ENCODE measurements around the gene L3MBTL4.
A peak's percentile ranks its signal among the peaks of the same experiment; 100 is the strongest.

The L3MBTL4 gene

DNA sequence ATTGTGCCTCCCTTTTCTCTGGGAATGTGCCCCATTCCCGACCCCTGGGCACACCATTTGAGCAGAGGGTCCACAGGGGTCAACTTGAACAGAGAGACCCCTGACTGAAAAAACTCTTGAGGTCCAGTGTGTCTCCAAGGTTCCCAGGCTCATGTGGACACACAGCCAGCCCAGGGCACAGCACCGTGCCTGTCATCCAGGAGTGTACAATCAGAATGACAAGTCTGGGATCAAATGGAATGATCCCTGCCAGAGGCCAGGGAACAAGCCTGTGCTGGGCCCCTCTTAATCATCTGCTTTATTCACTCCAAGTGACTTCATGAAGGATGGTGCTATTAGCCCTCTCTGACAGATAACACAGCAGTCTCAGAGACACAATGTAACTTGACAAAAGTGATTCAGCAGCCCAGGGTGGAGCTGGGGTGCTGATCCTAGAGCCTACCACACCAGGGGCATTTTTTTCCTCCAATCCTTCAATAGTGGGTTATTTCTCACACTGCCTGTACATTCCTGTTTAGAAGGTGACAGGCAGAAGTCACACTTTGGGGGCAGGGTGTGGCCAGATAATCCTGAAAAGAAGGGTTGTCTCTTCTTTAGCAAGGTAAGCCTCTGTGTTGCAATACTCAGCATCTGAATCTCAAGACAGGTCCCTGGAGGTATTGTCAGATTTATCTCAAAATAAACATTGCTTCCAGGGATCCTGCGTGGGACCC, 435.4 kb downstream of the L3MBTL4 start:
- DNase-seq, result no peak

DNA sequence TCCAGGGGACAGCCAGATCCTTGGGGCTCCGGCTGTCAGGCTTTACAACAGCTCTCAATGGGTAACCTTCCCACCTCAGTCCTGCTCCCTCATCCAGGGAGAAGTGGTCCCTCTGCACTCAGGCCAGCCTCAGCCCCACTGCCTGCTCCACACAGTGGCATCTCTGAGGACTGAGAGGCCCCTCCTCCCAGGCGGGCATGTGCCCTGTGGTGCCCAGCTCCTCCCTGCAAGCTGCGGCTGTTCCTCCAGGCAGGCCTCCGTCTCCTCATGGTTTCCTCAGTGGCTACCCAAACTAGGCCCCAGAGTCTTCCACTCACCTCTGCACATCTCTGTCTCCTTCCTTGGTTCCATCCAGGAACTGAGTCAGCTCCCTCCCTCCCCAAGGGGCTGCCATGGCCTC, 437.7 kb downstream of the L3MBTL4 start:
- DNase-seq, result no peak

DNA sequence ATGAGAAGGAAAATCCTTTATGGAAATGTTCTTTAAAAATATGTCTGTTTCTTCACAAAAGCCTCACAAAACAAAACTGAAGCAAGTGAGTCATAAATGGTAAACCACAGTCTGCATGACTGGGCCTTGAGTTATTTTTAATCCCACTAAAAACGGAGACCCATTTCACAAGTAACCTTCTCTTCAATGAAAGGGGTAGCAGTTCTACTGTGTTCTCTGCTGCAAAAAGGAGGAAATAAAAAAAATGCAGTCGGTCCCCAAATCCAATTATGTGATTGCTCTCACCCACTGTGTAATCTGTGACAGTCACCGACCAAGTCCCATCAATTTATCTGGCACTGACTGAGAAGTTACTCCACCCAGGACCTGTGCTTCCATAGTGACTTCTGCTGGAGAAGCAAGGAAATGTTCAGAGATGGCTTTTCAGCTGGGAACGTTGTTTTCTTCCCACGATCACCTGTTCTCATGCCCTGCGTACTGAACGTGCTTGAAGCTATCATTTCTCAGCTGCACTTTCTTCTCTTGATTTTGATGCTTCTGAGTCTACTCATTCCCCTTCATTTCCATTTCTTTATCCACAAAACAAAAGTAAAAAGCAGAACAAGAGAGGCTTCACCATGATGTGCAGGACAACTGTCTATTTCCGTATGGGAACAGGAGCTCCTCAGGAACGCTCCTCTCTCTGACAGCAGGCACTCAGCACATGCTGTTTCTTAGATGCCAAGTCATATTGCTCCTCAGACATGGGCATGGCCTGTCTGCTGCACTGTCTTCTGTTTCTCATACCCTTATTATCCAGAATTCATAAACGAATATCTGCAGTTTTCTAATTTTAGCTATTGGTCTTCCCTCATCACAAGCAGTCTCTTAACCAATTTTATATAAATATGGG, 439.4 kb downstream of the L3MBTL4 start:
- DNase-seq, result no peak

DNA sequence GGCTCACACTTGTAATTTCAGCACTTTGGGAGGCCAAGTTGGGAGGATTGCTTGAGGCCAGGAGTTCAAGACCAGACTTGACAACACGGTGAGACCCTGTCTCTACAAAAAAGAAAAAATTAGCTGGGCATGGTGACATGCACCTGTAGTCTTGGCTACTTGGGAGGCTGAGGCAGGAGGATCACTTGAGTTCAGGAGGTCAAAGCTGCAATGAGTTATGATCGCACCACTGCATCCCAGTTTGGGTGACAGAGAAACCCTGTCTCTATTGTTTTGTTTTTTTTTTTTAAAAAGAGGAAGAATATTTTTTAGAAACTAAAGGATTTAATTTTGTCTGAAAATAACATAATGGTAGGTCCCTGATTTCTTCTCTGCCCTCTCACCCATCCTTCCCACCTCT, 440.0 kb downstream of the L3MBTL4 start:
- no peak for DNase-seq

DNA sequence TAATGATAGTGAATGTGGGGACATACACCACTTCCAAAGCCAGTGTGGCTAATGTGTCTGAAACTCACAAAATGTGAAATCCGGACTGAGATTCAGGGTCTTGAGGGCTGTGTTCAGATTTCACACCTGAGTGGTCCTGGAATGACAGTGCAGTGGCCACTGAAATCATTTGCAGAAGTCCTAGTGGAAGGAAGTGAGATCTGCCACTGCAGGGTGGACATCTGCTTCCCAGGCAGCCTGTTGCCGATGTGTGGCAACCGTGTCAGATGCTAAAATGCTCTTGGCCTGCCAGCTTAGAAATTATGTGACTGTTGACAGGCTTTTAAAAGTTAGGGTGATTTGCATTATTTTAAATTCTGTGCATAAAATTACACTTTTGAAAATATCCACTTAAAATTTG, 441.6 kb downstream of the L3MBTL4 start:
- DNase-seq, result no peak

DNA sequence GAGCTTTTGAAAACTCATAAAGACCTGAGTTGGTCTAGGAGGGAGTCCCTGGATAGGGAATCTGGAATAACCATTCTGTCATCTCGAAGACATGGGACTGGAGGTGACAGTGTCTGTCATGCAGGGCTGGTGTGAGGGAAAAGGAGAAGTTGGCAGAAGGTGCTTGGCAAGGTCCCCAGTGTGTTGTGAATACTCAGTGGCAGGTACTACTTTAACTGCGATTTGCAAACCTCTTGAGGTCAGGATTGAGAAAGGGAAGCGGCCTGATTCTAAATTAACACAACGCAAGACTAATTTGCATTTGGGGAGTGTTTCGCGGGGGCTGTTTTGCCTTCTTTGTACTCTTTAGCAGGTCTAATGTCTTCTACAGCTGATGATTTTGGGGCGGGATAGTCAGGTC, 442.4 kb downstream of the L3MBTL4 start:
- no peak for DNase-seq

DNA sequence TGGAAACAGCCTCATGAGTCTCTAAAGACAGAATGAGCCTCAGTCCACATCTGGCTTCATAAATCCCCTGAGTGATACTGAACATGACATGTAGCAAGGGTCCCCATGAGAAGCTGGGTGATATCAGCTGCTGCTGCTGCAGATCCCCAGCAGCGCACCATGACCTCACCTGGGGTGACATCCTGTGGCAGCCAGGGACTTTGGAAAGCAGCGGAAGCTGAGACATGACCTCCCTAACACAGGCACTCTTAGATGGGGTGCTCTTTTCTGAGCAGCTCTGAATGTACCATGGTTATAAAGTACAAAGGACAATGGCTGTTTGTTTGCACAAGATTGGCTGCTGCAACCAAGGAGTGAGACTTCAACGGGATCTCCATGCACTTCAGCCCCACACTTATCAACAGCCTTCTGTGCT, 444.7 kb downstream of the L3MBTL4 start:
- DNase-seq, result peak; percentile 81

DNA sequence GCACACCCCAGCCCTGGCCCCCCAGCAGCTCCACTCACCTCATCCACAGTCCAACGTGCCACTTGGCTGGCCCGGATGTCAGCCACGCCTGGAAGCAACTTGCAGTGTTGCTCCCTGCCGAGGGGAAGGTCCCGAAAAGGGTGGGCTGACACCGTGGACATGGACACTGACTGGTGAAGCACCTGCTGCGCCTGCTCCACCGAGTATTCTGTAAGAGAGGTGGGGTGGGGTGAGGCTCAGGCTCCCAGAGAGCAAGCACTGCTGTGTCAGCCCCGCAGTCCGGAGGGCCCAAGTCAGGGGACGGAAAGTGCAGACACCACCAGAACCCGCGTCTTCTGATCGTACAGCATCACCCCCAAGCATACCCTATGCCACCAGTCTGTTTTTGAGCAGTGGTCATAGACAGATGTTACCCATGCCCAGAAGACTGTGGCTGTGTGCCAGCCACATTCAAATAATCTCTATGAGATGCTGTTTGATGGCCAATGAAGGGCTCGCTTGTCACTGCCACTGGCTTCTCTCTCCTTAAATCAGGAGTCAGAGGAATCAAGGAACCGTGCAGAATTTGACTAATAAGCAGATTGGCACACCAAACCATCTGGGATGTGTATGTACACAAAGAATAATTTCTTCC, 445.2 kb downstream of the L3MBTL4 start:
- DNase-seq, result no peak

DNA sequence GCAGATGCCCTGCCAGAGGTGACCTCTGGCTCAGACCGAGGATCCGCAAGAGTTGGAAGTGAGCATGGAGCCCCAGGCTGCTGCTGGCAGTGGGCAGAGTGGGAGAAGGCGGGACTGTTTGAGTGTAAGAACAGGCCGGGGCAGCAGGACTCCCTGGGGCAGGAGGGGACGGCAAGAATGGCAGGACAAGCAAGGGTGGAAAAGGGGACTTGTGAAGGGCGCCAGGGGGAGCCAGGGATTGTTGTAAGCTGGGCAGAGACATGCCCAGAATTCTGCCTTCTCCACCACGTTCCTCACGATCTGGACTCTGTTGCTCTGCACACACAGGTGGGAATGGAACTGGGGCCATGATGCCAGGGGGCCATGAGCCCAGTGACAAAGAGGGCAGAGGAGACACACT, 447.0 kb downstream of the L3MBTL4 start:
- no peak for DNase-seq

DNA sequence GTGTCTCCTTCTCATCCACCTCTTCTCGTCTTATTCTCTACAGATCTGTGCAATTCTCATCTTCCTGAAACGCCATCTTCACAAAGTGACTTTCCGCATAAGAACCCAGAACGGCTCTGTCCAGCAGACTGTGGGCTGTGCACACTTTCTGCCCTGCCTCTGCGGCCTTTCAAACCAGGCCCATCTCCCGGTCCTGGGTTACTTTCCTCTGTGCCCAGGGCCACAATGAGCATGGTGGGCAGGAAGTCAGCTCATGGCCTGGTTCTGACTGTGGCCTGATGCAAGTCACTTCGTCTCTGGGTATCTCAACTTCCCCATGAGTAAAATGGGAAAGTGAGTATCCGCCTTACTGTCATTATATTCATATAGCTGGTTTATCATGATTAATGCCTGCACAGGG, 447.7 kb downstream of the L3MBTL4 start:
- no peak for DNase-seq

DNA sequence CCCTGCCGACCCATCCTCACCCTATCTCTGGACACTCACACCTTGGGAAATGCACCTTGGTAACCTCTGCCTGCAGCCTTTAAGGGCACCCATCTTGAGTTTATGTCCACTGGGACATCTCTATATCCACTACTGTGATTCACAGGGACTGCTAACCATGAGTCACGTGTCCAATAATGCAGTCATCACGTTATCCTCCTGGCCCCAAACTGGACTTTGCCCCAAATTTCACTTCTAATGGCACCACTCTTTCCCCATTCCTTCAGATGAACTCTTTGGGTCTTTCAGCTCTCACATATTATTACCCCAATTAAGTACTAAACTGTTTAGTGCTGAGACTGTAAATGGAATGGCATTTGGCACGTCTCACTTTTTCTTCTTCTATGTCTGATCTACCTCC, 448.2 kb downstream of the L3MBTL4 start:
- DNase-seq, result no peak

DNA sequence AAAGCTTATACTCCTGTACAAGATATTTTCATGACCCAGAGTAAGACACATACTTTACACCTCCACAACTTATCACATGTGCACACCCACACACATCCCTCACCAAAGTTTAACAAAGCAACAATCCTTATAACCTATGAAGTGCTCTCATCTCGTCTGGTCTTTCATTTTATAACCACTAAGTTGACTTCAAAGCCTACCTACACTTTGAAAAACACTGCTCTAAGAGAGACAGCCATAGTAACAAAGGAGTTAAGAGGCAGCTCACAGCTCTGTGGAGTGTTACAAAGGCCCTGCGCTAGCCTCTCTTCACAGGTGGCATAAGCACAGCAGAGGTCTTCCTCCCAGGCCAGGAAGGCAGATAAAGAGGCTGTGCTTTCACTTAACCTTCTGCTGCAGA, 449.7 kb downstream of the L3MBTL4 start:
- DNase-seq, result peak; percentile 43

DNA sequence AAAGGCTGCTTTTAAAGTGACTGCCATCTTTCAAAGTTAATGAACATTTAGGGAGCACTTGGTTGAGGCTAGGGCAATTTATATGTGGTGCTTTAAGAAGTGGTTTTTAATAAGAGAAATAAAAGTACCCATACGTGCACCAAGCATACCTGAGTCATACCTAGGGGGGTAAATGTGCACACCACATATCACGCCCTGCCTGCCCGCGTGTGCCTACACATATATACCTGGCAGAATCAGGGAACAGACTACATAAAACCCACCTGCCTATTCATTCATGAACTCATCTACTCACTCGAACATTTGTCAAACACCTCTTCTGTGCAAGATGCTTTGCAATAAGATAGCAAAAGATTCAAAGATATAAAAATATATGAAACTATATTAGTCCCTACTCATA, 450.1 kb downstream of the L3MBTL4 start:
- no peak for DNase-seq

DNA sequence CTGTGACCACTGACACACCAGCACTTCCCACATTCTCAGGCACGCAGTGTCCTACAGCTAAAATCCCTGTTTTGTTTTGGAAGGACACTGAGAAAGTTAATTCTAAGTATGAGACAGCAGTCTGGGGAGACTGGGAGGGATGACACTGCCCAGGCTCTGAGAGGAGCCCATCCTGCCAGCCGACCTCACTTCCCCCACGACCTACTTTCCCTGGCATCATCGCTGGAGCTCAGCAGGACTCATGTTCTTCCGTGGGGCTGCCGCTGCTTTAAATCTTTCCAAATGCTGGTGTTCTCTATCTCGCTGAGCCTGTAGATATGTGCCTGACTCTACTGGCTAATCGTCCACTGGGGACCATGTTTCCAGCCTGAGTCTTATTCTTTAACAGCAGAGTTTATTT, 450.6 kb downstream of the L3MBTL4 start:
- no peak for DNase-seq

DNA sequence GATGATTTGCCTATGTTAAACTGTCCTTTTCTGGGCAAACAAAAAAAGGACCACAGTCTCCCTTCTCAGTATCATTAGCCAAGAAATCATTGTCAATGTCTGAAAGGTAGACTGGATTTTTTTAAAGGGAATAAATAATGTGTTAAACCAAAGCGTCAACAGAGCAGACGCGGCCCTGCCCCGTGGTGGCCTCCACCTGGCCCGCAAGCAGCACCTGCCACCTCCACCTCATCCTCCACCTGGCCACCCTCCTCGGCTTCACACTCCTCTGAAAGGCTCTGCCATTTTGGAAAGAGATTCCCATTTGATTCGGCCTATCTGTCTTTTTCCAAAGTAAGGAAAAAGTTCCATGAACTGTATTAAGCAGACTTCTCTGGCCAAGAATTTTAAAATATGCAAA, 451.4 kb downstream of the L3MBTL4 start:
- no peak for DNase-seq

DNA sequence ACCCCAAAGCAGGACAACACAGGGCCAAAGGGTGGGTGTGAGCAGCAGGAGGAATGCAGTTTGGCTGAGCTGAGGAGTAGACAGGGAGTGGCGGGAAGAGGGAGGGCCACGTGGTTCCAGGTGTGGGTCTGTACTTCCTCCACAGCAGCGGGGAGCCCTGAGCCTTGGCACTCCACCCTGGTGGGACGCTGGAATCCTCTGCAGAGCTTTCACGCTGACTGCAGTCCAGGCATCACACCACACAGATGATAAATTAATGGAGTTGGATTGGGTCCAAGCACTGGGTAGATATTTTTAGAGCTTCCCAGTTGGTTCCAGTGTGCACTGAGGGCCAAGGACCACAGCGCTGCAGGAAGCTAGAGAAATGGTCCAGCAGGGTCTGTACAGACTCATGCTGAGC, 452.3 kb downstream of the L3MBTL4 start:
- DNase-seq, result peak; percentile 94

DNA sequence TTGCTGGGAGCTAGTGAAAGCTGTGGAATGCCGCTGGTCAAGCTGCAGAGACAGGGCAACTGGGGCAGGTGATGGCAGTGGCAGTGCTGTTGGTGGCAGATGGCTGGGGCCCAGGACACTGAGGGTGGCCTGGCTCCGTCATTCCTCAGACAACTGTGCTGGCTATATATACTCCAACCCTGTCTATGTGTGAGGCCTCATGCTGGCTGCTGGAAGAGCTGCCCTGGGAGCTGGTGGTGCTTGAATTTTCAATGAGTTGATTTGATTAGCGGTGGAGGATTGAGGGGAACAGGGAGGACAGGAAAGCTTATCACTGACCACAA, 452.9 kb downstream of the L3MBTL4 start:
- DNase-seq, result no peak

DNA sequence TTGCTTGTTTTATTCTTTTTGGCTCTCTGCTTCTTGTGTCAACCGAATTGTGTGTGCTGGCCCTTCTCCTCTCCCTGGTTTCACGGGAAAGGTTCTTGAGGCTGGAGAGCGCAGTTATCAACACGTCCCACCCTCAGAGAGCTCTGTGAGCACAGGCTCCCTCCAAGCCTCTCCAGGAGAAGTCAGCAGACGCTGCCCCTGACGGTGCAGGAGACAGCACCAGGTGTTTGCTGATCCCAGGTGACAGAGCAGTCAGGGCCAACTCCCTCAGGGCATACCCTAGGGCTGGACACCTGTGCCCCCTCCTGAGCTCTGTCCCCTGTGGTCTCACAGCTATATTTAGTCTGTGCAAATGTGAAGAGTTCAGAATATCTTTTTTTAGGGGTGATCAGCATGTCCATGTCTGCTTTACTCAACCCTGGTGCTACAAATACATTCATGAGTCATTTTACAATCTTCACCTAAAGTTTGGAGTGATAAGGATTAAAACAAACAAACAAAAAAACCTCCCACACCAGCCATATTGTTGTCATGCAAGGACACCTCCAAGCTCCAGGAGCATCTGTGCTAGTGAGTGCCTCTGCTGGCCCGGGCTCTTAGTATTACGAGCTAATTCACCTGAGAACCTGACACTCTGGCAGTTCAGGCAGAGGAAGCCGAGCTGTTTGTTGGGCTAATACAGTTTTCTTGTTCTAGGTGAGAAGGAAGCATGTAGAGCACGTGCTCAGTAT, 453.4 kb downstream of the L3MBTL4 start:
- DNase-seq, result peak; percentile 69

DNA sequence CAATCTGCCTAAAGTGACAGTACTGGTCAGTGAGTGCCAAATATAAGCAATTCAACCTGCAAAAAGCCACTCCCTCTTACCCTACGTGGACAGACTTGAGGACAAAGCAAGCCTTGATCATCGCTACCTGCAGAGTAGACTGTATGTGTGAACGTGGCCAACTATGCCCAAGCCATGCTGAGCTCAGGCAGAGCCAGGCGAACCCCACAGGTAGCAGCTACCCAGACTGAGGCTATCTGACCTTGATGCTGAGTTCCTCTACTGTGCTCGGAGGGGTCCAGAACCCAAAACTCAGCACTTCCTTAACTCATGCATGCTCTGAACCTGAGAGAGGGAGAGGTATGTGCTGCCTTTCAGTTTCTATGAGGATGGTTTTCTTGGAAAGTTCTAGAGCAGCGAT, 455.9 kb downstream of the L3MBTL4 start:
- DNase-seq, result no peak

DNA sequence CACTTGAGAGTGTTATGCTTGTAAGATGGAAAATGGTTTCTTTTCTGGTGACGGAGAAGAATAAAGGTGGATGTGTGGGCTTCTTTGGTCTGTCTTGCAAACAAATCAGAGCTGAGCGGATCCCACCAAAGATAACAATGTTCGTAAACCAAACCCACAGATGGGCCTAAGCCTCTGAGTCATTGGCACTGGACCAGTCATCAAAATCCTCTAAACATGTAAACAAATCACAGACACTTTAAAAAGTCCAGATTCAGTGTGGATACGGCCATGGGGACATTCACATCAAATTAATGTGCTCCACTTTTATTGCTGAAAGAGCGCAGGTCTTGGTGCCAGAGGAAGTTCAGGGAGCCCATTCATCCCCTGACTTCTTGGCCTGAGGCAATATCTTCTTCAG, 458.9 kb downstream of the L3MBTL4 start:
- no peak for DNase-seq

DNA sequence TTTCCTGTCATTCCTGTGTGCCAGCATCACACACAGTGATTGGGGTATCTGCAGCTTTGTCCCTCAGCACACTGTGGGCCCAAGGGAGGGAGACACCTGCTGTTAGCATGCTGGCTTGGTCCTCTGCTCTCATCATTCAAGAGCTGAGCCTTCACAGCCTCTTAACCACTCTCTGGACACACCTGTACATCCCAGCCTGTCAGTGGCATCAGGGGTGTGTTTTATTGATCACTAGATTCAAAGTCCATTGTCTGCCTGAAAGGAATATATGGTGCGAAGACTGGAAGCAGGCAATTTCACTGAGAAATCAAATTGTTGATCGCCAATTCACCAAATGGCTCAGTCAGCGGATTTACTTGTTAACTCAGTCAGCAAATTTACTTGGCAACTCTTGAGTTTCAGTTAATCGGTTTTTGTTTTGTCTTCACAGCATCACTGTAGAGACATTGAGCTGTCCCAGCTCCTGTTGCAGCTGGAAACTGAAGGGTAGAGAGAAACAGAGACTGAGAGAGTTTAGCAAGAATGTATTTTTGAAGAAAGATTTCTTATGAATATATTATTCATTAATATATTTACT, 463.1 kb downstream of the L3MBTL4 start:
- DNase-seq, result no peak

DNA sequence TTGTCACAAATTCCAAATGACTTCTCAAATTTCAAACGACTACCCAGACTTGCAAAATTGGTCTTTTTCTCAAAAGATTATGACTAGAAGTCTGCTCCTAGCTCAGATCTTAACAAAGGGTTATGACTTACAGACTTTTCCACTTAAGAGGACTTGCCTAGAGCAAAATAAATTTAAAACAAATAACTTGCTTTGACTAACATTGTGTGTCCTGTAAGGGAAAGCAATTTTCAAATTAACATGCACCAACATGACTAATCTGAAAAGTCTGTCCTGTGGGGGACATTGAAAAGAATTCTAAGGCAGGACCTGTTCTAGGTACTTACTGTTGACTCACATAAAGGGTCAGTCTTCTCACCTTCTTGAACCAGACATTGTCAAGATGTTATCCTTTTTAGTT, 465.9 kb downstream of the L3MBTL4 start:
- no peak for DNase-seq

DNA sequence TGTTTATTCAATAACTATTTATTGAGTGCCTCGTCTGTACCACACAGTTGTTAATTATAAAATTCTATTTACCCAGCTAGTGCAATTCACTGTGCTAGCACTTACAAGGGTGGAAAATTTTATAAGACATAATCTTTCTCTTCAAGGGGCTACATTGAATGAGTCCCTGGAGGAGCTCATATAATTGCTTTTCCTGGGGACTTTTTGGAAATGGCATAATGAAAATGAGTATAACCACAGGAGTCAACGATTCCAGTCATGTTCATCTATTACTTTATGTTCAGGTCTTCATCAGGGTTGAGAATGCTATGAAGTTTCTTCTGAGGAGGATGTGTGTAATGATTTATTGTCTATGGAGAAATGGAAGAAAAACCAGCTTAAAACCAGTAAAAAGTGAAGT, 466.5 kb downstream of the L3MBTL4 start:
- no peak for DNase-seq
